CD4-positive, CD25-positive, alpha-beta regulatory T cell (primary cell): ENCODE measurements around the gene EXOC3L1. TPM values are rescaled to one million over a fixed set of nuclear protein-coding genes. Genes with fewer than 3 reads are reported as not detected.

Source experiments
- ATAC-seq, 2 donors: fragments of 150-1000 bp; cut with Tn5 transposase; one replicate each; pipeline ENCODE4 v1.10.0; 2021; ENCODE audit warnings: low read depth in 2 of 2, moderate number of reproducible peaks in 2 of 2, moderate library complexity in 1 of 2
- DNase-seq, 3 donors: peaks; one replicate each; pipeline versions ENCODE4 v3.0.0 to v3.0.0-alpha.2; 2012 to 2022; ENCODE audit warnings: mixed read lengths in 1 of 3
- H3K27ac ChIP-seq: one replicate; pipeline ENCODE4 v1.7.0; 2013; ENCODE audit warnings: mild to moderate bottlenecking, low read length; ENCODE audit not compliant: insufficient read depth, poor library complexity, severe bottlenecking
- H3K27me3 ChIP-seq: one replicate; pipeline ENCODE4 v1.7.0; 2013; ENCODE audit warnings: low read length; ENCODE audit not compliant: control insufficient read depth, insufficient read depth
- H3K36me3 ChIP-seq: one replicate; pipeline ENCODE4 v1.7.0; 2013; ENCODE audit warnings: mild to moderate bottlenecking, low read length, moderate library complexity; ENCODE audit not compliant: control insufficient read depth, insufficient read depth
- H3K4me1 ChIP-seq: 2 replicates; pipeline ENCODE4 v1.7.0; 2013; ENCODE audit warnings: mild to moderate bottlenecking, low read length; ENCODE audit not compliant: insufficient read depth, control insufficient read depth, poor library complexity, severe bottlenecking
- H3K4me3 ChIP-seq: one replicate; pipeline ENCODE4 v1.7.0; 2013; ENCODE audit warnings: low read depth, mild to moderate bottlenecking, low read length, moderate library complexity
- H3K9me3 ChIP-seq, 2 experiments: 1 replicate in 1 of 2; 2 replicates in 1 of 2; pipeline ENCODE4 v1.7.0; 2013; ENCODE audit warnings: low read length in 2 of 2, mild to moderate bottlenecking in 1 of 2, moderate library complexity in 1 of 2; ENCODE audit not compliant: control insufficient read depth in 2 of 2
- H3K27ac Mint-ChIP-seq, 3 donors: one replicate each; pipeline ENCODE4 v1.8.0; 2020 to 2022; ENCODE audit warnings: mild to moderate bottlenecking in 3 of 3, mixed read lengths in 3 of 3, moderate library complexity in 2 of 3
- H3K27me3 Mint-ChIP-seq: one replicate; pipeline ENCODE4 v1.8.0; 2022; ENCODE audit warnings: mild to moderate bottlenecking, mixed read lengths
- H3K36me3 Mint-ChIP-seq: one replicate; pipeline ENCODE4 v1.8.0; 2020; ENCODE audit warnings: mixed read lengths
- H3K4me1 Mint-ChIP-seq, 4 donors: one replicate each; pipeline ENCODE4 v1.8.0; 2020 to 2022; ENCODE audit warnings: mixed read lengths in 4 of 4, mild to moderate bottlenecking in 1 of 4
- H3K4me3 Mint-ChIP-seq, 4 donors: one replicate each; pipeline ENCODE4 v1.8.0; 2020 to 2022; ENCODE audit warnings: mild to moderate bottlenecking in 4 of 4, mixed read lengths in 4 of 4, moderate library complexity in 3 of 4
- H3K9me3 Mint-ChIP-seq, 7 donors: one replicate each; pipeline ENCODE4 v1.8.0; 2020 to 2022; ENCODE audit warnings: mixed read lengths in 7 of 7, mild to moderate bottlenecking in 3 of 7, moderate library complexity in 2 of 7
- polyA plus RNA-seq, 4 donors: library from polyadenylated mRNA; unstranded; fragments of 300-500 nt; fragmentation: Illumina TruSeq; gene quantifications; one replicate each; pipeline ENCODE4 v1.2.3, GENCODE V29; 2021
- total RNA-seq: library from RNA; stranded (reverse); gene quantifications from one replicate; pipeline ENCODE4 v1.2.3, GENCODE V29; 2022

Gene EXOC3L1
- total and polyA plus RNA-seq, 5 donors from 2014 or later, result 0.25 to 0.86 (median 0.35) TPM; not detected in 2

DNA sequence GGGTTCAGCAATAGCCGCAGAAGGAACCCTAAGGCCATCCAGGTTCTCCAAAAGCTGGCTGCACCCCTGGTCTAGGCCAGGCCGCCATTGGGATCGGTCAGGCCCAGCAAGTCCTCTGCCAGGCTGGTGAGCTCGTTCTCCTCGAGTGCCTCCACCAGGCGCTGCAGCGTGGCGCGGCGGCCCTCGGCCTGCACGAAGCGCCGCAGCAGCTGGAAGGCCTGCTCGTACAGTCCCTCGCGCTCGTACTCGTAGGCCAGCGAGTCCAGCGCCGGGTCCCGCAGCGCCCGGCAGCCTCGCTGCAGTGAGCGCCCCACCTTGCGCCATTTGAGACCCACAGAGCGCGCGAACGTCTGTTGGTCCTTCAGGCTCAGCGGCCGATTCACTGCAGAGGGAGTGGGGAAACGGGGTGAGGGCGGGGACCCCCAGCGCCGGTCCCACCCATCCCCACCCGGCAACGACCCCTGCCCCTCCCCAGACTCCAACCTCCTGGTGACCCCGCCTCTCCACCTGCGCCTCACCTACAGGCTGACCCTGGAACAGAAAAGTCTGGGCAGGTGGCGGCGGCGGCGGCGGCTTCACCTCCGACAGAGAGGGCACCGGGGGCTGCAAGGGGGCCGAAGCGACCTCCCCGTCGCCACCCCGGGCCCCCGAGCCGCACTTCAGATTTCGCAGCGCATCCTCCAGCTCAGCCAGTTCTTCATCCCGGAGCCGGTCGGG lies 35.2 kb downstream of the EXOC3L1 start:
- peaks cover 59% of the 10 kb centered on the region for H3K4me1 ChIP-seq
- no peak for ATAC-seq
- no peaks in the 10 kb centered on the region for H3K27me3 ChIP-seq
- H3K9me3 ChIP-seq, result no peaks in the 10 kb centered on the region
- Mint-ChIP-seq H3K36me3 (no peaks in the 10 kb centered on the region), H3K9me3 (no peaks in the 10 kb centered on the region), H3K4me3 (peak overlapping the region in 2 of 4 donors; percentile 61 to 82), H3K4me1 (peaks cover 0 to 60% (median 35%) of the 10 kb centered on the region in 4 donors), H3K27me3 (peaks cover 11% of the 10 kb centered on the region), H3K27ac (no peak overlapping the region)
- no peak overlapping the region for H3K27ac ChIP-seq
- no peak overlapping the region for H3K4me3 ChIP-seq
- H3K36me3 ChIP-seq, result no peaks in the 10 kb centered on the region
- DNase-seq, result no peak

DNA sequence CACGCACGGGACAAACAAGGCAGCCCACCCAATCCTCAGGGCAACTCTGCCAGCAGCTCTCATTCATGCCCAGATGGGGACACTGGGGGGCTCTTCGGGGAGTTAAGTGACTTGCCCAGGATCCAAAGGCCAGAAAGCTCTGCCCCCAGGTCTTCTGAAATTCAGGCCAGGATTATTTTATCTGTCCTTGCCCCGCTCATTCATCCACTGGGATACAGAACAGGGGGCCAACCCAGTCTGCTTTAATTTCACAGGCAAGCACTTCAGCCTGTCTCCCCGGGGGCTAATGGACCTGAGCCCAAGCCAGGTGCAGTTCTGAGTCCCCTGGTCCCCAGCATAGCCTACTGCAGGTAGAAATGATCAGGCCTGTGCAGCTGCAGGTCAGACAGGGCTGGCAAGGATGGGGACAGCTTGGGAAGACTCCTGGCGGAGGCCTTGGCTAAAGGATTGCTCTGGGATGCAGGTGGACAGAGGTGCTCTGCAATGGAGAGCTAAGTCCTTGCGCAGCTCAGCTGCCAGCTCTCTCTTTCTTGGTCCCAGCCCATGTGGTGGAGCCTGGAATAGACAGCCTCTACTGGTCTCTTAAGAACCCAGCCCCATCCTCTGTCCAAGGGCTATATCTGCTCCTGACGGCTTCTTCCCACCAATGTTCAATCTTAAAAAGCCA lies 38.4 kb downstream of the EXOC3L1 start:
- H3K27me3 ChIP-seq, result no peaks in the 10 kb centered on the region
- H3K4me3 ChIP-seq, result no peak overlapping the region
- no peak for ATAC-seq
- peaks cover 0 to 36% (median 18%) of the 10 kb centered on the region in 4 donors for H3K4me1 Mint-ChIP-seq
- H3K27ac Mint-ChIP-seq, result peak overlapping the region in 1 of 3 donors; percentile 56
- peak overlapping the region; percentile 27 to 75 (median 59) for H3K4me3 Mint-ChIP-seq
- no peak for DNase-seq
- peaks cover 36% of the 10 kb centered on the region for H3K4me1 ChIP-seq
- peaks cover 11% of the 10 kb centered on the region for H3K36me3 ChIP-seq
- no peaks in the 10 kb centered on the region for H3K9me3 Mint-ChIP-seq
- H3K27me3 Mint-ChIP-seq, result peaks cover 16% of the 10 kb centered on the region
- H3K36me3 Mint-ChIP-seq, result peaks cover 16% of the 10 kb centered on the region
- H3K27ac ChIP-seq, result no peak overlapping the region
- no peaks in the 10 kb centered on the region for H3K9me3 ChIP-seq

DNA sequence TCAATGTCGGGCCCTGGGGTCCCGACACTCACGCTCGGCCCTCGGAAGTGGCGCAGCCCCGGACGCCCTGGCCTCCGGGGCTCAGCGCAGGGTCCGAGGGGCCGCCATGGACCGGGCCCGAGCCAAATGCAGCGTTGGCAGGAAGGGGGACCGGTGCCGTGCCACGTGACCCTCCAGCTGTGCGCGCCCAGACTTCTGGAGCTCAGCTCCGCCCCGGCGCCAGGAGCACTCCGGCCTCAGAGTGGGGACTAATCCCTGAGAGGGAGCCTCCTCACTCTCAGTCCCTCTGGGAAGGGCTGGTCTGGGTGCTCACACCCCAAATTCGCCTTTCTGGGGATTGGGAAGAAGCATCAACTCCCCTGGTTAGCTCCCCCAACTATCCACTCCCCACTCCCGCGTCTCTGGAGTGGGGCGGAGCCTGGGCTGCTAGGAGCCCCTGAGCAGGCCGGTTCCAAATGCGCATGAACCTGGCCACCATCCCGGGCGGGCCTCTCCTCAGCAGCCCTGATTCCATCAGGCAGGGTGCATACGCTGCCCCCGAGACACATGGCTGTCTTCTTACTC lies 39.0 kb downstream of the EXOC3L1 start, which contains the start of gene B3GNT9:
TSS of gene B3GNT9 (minus strand) at position 166 of the 564 bp plus-strand sequence. CDS start 513 bp downstream, outside the sequence.
- no peaks in the 10 kb centered on the region for H3K9me3 ChIP-seq
- Mint-ChIP-seq H3K27me3 (peaks cover 16% of the 10 kb centered on the region), H3K27ac (peak within 1 kb of the TSS in 1 of 3 donors; percentile 56), H3K4me3 (peak within 1 kb of the TSS; percentile 27 to 75 (median 59)), H3K9me3 (no peaks in the 10 kb centered on the region), H3K4me1 (peaks cover 0 to 30% (median 13%) of the 10 kb centered on the region in 4 donors), H3K36me3 (peaks cover 22% of the 10 kb centered on the region)
- no peak for ATAC-seq
- no peaks in the 10 kb centered on the region for H3K27me3 ChIP-seq
- DNase-seq, result peak in 1 of 3 donors; percentile 68
- H3K36me3 ChIP-seq, result peaks cover 16% of the 10 kb centered on the region
- no peak within 1 kb of the TSS for H3K27ac ChIP-seq
- H3K4me1 ChIP-seq, result peaks cover 31% of the 10 kb centered on the region
- H3K4me3 ChIP-seq, result peak within 1 kb of the TSS; percentile 41

DNA sequence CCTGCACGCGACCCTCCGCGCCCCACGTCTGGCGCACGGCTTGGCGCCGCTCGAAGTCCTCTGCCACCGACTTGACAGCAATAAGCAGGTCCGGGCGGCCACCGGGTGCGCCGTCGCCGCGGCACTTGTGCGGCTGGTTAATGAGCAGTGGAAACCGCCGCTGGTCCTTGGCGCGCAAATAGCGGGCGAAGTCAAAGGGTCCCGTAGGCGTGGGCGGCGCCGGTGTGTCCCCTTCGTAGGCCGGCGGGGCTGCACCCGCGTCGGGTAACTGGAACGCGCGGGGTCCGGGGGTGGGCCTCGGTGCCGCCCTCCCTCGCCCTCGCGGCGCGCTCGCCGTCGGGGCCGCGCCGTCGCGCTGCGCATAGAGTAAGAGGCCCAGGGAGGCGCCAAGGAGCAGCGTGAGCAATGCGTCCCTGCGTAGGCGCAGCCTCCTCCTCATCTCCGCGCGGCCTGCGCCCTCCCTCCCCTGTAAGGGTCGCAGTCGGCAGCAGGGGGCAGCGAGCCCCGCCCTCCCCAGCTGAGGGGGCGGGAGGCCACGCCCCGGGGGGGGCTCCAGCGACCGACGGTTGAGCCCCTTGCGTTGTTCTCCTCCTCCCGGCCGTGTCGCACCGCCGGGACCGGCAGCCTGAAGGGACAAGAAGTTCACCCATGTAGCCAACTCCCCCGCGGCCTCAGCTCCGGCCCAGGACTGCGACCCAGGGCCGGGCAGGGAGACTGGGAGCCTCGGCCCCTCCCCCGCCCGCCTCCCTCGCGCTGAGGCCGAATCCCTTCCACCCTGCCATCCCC lies 39.7 kb downstream of the EXOC3L1 start:
- Mint-ChIP-seq H3K27ac (no peak overlapping the region), H3K36me3 (peaks cover 29% of the 10 kb centered on the region), H3K9me3 (no peaks in the 10 kb centered on the region), H3K27me3 (peaks cover 16% of the 10 kb centered on the region), H3K4me3 (peak overlapping the region in 1 of 4 donors; percentile 52), H3K4me1 (peaks cover 0 to 26% (median 12%) of the 10 kb centered on the region in 4 donors)
- H3K27ac ChIP-seq, result no peak overlapping the region
- no peaks in the 10 kb centered on the region for H3K27me3 ChIP-seq
- H3K36me3 ChIP-seq, result peaks cover 16% of the 10 kb centered on the region
- DNase-seq, result peak in 1 of 3 donors; percentile 68
- H3K4me3 ChIP-seq, result no peak overlapping the region
- peak; percentile 52 to 57 for ATAC-seq
- peaks cover 24% of the 10 kb centered on the region for H3K4me1 ChIP-seq
- H3K9me3 ChIP-seq, result no peaks in the 10 kb centered on the region

DNA sequence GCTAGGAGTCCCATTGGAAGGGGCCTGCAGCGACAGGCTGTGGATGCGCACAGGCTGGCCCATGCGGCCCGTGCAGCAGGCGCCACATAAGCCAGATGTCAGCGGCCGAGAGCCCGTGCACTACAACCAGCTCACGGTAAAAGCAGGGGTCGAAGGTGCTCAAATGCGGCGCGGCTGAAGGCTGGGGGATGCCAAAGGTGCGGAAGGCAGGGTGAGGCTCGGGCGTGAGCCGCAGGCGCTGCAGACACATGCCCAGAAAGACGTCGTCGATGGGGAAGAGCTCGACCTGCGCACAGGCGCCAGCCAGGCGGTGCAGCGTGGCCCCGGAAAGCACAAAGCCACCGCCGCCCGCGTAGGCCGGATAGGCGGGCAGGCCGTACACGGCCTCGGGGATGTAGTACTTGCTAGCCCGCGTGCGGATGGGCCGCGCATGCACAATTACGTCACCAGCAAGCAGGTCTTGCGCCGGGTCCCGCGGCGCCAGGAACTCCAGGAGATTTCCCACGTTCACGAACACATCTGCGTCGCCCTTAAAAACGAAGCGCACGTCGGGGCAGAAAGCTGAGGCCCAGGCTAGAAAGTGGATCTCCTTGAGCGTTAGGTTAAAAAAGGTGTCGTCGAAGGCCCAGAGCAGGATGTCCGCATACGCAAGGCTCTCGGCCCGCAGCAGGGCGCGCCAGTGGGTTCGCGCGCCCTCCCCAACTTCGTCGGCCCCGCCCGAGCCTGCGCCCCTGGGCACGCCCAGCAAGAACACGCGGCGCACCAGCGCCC lies 40.5 kb downstream of the EXOC3L1 start:
- Histone ChIP-seq H3K36me3 (peaks cover 22% of the 10 kb centered on the region), H3K4me3 (no peak overlapping the region), H3K27ac (no peak overlapping the region), H3K4me1 (peaks cover 16% of the 10 kb centered on the region), H3K27me3 (no peaks in the 10 kb centered on the region), H3K9me3 (no peaks in the 10 kb centered on the region)
- Mint-ChIP-seq H3K27me3 (peaks cover 16% of the 10 kb centered on the region), H3K4me1 (peaks cover 0 to 25% (median 12%) of the 10 kb centered on the region in 4 donors), H3K27ac (no peak overlapping the region), H3K4me3 (peak overlapping the region in 3 of 4 donors; percentile 35 to 52 (median 43)), H3K9me3 (no peaks in the 10 kb centered on the region), H3K36me3 (peaks cover 37% of the 10 kb centered on the region)
- DNase-seq, result no peak
- no peak for ATAC-seq

DNA sequence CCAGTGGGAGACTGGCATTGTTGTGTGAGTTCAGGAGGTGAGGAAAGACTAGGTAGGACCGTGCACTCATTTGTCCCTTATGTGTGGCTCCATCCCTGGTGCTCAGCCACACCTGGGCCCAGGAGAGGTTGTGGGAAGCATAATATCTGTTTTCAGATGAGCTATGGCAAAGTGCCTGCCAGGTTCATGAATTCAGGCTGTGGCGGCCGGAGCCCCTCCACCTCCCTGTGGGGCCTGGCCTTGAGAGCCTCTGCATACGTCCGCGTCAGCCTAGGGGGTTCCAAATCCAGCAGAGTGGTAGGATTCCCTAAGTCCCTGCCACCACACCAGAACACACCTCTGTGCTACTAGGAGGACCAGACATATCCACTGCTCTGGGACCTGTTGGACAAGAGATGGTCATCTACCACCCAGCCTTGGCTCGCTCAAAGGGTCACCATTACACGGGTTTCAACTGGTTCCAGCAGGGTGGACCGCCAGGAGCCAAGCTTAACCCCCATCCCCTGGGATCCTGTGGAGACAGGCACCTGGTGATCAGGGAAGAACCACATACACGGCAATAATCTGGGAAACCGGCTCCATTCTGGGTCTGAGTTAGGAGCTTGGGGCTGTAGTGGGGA lies 41.2 kb downstream of the EXOC3L1 start:
- Histone ChIP-seq H3K4me1 (peaks cover 16% of the 10 kb centered on the region), H3K4me3 (no peak overlapping the region), H3K36me3 (peaks cover 29% of the 10 kb centered on the region), H3K27ac (no peak overlapping the region), H3K9me3 (no peaks in the 10 kb centered on the region), H3K27me3 (no peaks in the 10 kb centered on the region)
- peaks cover 16% of the 10 kb centered on the region for H3K27me3 Mint-ChIP-seq
- peak overlapping the region; percentile 28 to 52 (median 39) for H3K4me3 Mint-ChIP-seq
- peaks cover 0 to 21% (median 11%) of the 10 kb centered on the region in 4 donors for H3K4me1 Mint-ChIP-seq
- no peak for DNase-seq
- no peak for ATAC-seq
- H3K27ac Mint-ChIP-seq, result no peak overlapping the region
- H3K36me3 Mint-ChIP-seq, result peaks cover 42% of the 10 kb centered on the region
- H3K9me3 Mint-ChIP-seq, result no peaks in the 10 kb centered on the region
